K562 (cell line): ENCODE measurements around the gene MYO16. TPM values are rescaled to one million over a fixed set of nuclear protein-coding genes. Genes with fewer than 3 reads are reported as not detected.

Source experiments
- CBFA2T2 ChIP-seq: fragments of 450-650 bp; conservative IDR thresholded peaks from 2 replicates; pipeline ENCODE4 v1.6.1; 2017; ENCODE audit warnings: mild to moderate bottlenecking
- DIDO1 ChIP-seq: fragments of 450-650 bp; IDR thresholded peaks from 2 replicates; pipeline ENCODE4 v1.6.1; 2016; ENCODE audit warnings: low read depth, missing biosample characterization, missing genetic modification characterization
- FOSL1 ChIP-seq: fragments of 200-800 bp; sonication (Bioruptor generic); conservative IDR thresholded peaks from 2 replicates; pipeline ENCODE4 v1.6.1; 2016; ENCODE audit warnings: missing genetic modification characterization, missing compliant biosample characterization
- HBP1 ChIP-seq: fragments of 450-650 bp; formaldehyde crosslinking; IDR thresholded peaks from 2 replicates; pipeline ENCODE4 v1.4.0; 2022; ENCODE audit warnings: missing genetic modification characterization
- HOMEZ ChIP-seq: fragments of 250-450 bp; sonication (Bioruptor Pico); IDR thresholded peaks from 2 replicates; pipeline ENCODE4 v1.4.0; 2020; ENCODE audit warnings: mild to moderate bottlenecking, moderate library complexity
- JUND ChIP-seq, 2 experiments: IDR thresholded peaks; 2 replicates in 1 of 2; 3 replicates in 1 of 2; pipeline ENCODE4 v1.6.1; 2011; ENCODE audit warnings: borderline replicate concordance in 2 of 2, low read depth in 2 of 2, low read length in 2 of 2, improper control_type of control experiment in 1 of 2, missing biosample characterization in 1 of 2, missing genetic modification characterization in 1 of 2, missing genetic modification reagents in 1 of 2
- KLF10 ChIP-seq: fragments of 250-450 bp; sonication (Bioruptor Pico); IDR thresholded peaks from 2 replicates; pipeline ENCODE4 v1.6.1; 2021; ENCODE audit warnings: matching md5 sums
- KLF6 ChIP-seq: fragments of 250-450 bp; sonication (Bioruptor Pico); IDR thresholded peaks from 2 replicates; pipeline ENCODE4 v1.4.0; 2020; ENCODE audit warnings: mild to moderate bottlenecking, moderate library complexity, borderline replicate concordance
- NFE2 ChIP-seq: IDR thresholded peaks from 2 replicates; pipeline ENCODE4 v1.6.1; 2014; ENCODE audit warnings: antibody characterized with exemption, low read depth
- PTTG1 ChIP-seq: fragments of 450-650 bp; IDR thresholded peaks from 2 replicates; pipeline ENCODE4 v1.6.1; 2016; ENCODE audit warnings: low read depth, mild to moderate bottlenecking, missing genetic modification characterization, missing compliant biosample characterization
- SNIP1 ChIP-seq: fragments of 450-650 bp; IDR thresholded peaks from 2 replicates; pipeline ENCODE4 v1.7.1; 2017; ENCODE audit warnings: low read depth, mild to moderate bottlenecking
- SP1 ChIP-seq: sonication (generic); formaldehyde crosslinking; IDR thresholded peaks from 2 replicates; pipeline ENCODE4 v1.8.1; 2022; ENCODE audit warnings: mild to moderate bottlenecking, missing genetic modification reagents
- TEAD1 ChIP-seq, 2 experiments: fragments of 450-650 bp in 1 of 2; sonication (generic) in 1 of 2; formaldehyde crosslinking; IDR thresholded peaks; 2 replicates each; pipeline versions ENCODE4 v1.4.0 to v1.8.0; 2020 to 2022; ENCODE audit warnings: mild to moderate bottlenecking in 2 of 2, missing genetic modification reagents in 1 of 2
- THAP7 ChIP-seq: fragments of 250-450 bp; sonication (Bioruptor Pico); IDR thresholded peaks from 2 replicates; pipeline ENCODE4 v1.5.0; 2021
- ZC3H8 ChIP-seq: fragments of 450-650 bp; IDR thresholded peaks from 2 replicates; pipeline ENCODE4 v1.6.1; 2017
- ZNF134 ChIP-seq: fragments of 250-450 bp; sonication (Bioruptor Pico); conservative IDR thresholded peaks from 2 replicates; pipeline ENCODE4 v1.4.0; 2020
- ZNF23 ChIP-seq: fragments of 250-450 bp; sonication (Bioruptor Pico); IDR thresholded peaks from 2 replicates; pipeline ENCODE4 v1.4.0; 2020; ENCODE audit warnings: mild to moderate bottlenecking
- ZNF277 ChIP-seq: fragments of 250-450 bp; sonication (Bioruptor Pico); IDR thresholded peaks from 2 replicates; pipeline ENCODE4 v1.8.0; 2022; ENCODE audit warnings: inconsistent platforms, mild to moderate bottlenecking, moderate library complexity, borderline replicate concordance
- ZNF311 ChIP-seq: fragments of 250-450 bp; sonication (Bioruptor Pico); IDR thresholded peaks from 2 replicates; pipeline ENCODE4 v1.4.0; 2020; ENCODE audit warnings: mild to moderate bottlenecking, moderate library complexity
- ZNF766 ChIP-seq: fragments of 200-800 bp; sonication (Bioruptor generic); conservative IDR thresholded peaks from 2 replicates; pipeline ENCODE4 v1.6.1; 2016; ENCODE audit warnings: missing genetic modification characterization, missing compliant biosample characterization
- polyA plus RNA-seq, 8 experiments: library from polyadenylated mRNA; depleted of rRNA in 4 of 8; stranded (reverse) in 5 of 8; unstranded in 3 of 8; fragments of >200 nt; fragmentation: Nextera tagmentation in 2 of 8; fragmentation: Illumina TruSeq in 1 of 8; extraction: Ambion mirVana in 2 of 8; extraction: Trizol in 1 of 8; gene quantifications; 2 replicates each; pipeline versions ENCODE4 v1.2.1 to v1.2.3, GENCODE V29; 2011 to 2014; ENCODE audit warnings: inconsistent platforms in 1 of 8, missing spikeins in 1 of 8
- total RNA-seq, 7 experiments: library from RNA; depleted of rRNA in 6 of 7; stranded (reverse); fragments of >200 nt in 6 of 7; fragmentation: Illumina TruSeq in 2 of 7; extraction: Trizol in 2 of 7; gene quantifications; 2 replicates each; pipeline versions ENCODE4 v1.2.1 to v1.2.3, GENCODE V29; 2011 to 2021; ENCODE audit warnings: low replicate concordance in 1 of 7
- TF ChIP-seq, protein P1 (sequence below): sonication (generic); formaldehyde crosslinking; IDR thresholded peaks from 2 replicates; pipeline ENCODE4 v1.8.1; 2023; ENCODE audit warnings: mild to moderate bottlenecking, missing genetic modification reagents, moderate library complexity

Gene MYO16
- total and polyA plus RNA-seq, 9 of the 15 experiments (the other 6 are each of a cell fraction or from before 2014, with no cell fraction given), result 4.3 to 45.7 (median 12.1) TPM

DNA sequence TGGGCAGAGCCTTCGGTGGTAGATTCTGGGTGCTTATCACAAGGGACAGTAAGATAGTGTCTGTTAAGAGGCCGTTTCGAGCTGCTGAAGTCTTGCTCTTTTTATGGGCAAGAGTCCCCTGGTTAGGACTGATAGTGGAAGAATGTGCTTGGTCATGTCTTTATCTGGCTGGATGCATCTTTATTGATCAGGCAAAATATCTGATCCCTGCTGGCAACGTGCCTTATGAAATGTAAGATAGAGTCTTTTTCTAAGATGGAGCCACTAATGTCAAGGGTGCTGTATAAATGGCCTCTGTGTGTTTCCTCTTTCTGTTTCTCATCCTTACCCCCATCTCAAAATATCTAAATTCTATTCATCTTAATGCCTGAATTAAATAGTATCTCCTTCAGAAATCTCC, 53.3 kb downstream of the MYO16 start (continued):
- TF ChIP-seq SNIP1 (no peak), ZNF766 (CRISPR knock-in tag) (peak; percentile 95), ZC3H8 (no peak), KLF6 (CRISPR knock-in tag) (peak; percentile 98), PTTG1 (tag) (peak; percentile 81), KLF10 (CRISPR knock-in tag) (no peak), ZNF23 (CRISPR knock-in tag) (peak; percentile 86), THAP7 (CRISPR knock-in tag) (no peak), TEAD1 (CRISPR knock-in tag; IDR thresholded peaks at IDR 0.05) (peak in 1 of 2 experiments; percentile 98; a peak in 2 of 4 replicates), ZNF277 (CRISPR knock-in tag) (no peak), FOSL1 (tag) (peak; percentile 53), SP1 (no peak), HOMEZ (CRISPR knock-in tag) (peak; percentile 85; the same call in 1 of the 2 replicates), DIDO1 (peak; percentile 80; the same call in 1 of the 2 replicates), CBFA2T2 (peak; percentile 52), ZNF134 (CRISPR knock-in tag) (peak; percentile 81), JUND (IDR thresholded peaks at IDR 0.05; ENCODE audit: borderline replicate concordance, low read depth, low read length) (no peak), JUND (tag; IDR thresholded peaks at IDR 0.05; ENCODE audit: borderline replicate concordance, low read depth, low read length) (peak; percentile 34; the same call in 1 of the 3 replicates), ZNF311 (CRISPR knock-in tag) (peak; percentile 98), NFE2 (peak; percentile 67), HBP1 (CRISPR knock-in tag) (no peak)
- TF ChIP-seq, protein P1, sequence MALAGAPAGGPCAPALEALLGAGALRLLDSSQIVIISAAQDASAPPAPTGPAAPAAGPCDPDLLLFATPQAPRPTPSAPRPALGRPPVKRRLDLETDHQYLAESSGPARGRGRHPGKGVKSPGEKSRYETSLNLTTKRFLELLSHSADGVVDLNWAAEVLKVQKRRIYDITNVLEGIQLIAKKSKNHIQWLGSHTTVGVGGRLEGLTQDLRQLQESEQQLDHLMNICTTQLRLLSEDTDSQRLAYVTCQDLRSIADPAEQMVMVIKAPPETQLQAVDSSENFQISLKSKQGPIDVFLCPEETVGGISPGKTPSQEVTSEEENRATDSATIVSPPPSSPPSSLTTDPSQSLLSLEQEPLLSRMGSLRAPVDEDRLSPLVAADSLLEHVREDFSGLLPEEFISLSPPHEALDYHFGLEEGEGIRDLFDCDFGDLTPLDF (CRISPR knock-in tag), result no peak
